Measurements from ENCODE around the gene ARIH1.
"Not testable (repeated sequence)": the region's sequence is repeated elsewhere in the genome, so short reads cannot be mapped to it uniquely, and the experiment has no call there.

Gene ARIH1

GRCh38 chr15:72468103-72468502, 6.0 kb upstream of the ARIH1 start:
- Histone ChIP-seq H3K9me3 (ENCODE audit: control insufficient read depth, low read length) (no peaks in the 10 kb centered on the region), H3K4me1 (ENCODE audit: control insufficient read depth, insufficient read depth, low read length) (peaks cover 6% of the 10 kb centered on the region), H3K36me3 (ENCODE audit: control insufficient read depth, insufficient read depth, low read length, severe bottlenecking) (peaks cover 4% of the 10 kb centered on the region), H3K9ac (ENCODE audit: low read length) (no peak overlapping the region), H3K4me3 (ENCODE audit: low read length) (no peak overlapping the region), H3K27me3 (replicated peaks; ENCODE audit: control insufficient read depth, insufficient read depth, low read length) (no peaks in the 10 kb centered on the region)
- no peak for DNase-seq (ENCODE audit: low read depth)

GRCh38 chr15:72472992-72473610, 1.0 kb upstream of the ARIH1 start:
- H3K9me3 ChIP-seq (ENCODE audit: control insufficient read depth, low read length) = no peaks in the 10 kb centered on the region
- H3K36me3 ChIP-seq (ENCODE audit: control insufficient read depth, insufficient read depth, low read length, severe bottlenecking) = peaks cover 17% of the 10 kb centered on the region
- H3K27me3 ChIP-seq (replicated peaks; ENCODE audit: control insufficient read depth, insufficient read depth, low read length) = no peaks in the 10 kb centered on the region
- peak; percentile 63 for DNase-seq (ENCODE audit: low read depth)
- peak overlapping the region; percentile 89 for H3K4me3 ChIP-seq (ENCODE audit: low read length)
- H3K9ac ChIP-seq (ENCODE audit: low read length) = peak overlapping the region; percentile 100
- peaks cover 30% of the 10 kb centered on the region for H3K4me1 ChIP-seq (ENCODE audit: control insufficient read depth, insufficient read depth, low read length)

- peaks cover 27% of the 10 kb centered on the region for H3K36me3 ChIP-seq (ENCODE audit: control insufficient read depth, insufficient read depth, low read length, severe bottlenecking)
- H3K9me3 ChIP-seq (ENCODE audit: control insufficient read depth, low read length) = no peaks in the 10 kb centered on the region
- H3K4me1 ChIP-seq (ENCODE audit: control insufficient read depth, insufficient read depth, low read length) = peaks cover 35% of the 10 kb centered on the region
- peak overlapping the region; percentile 89 for H3K4me3 ChIP-seq (ENCODE audit: low read length)
- DNase-seq (ENCODE audit: low read depth) = peak; percentile 55
- H3K27me3 ChIP-seq (replicated peaks; ENCODE audit: control insufficient read depth, insufficient read depth, low read length) = no peaks in the 10 kb centered on the region
- H3K9ac ChIP-seq (ENCODE audit: low read length) = peak overlapping the region; percentile 100
These were observed 359 bp downstream of the ARIH1 start for GRCh38 chr15:72474466-72474911.

- peak overlapping the region; percentile 100 for H3K9ac ChIP-seq (ENCODE audit: low read length)
- H3K4me3 ChIP-seq (ENCODE audit: low read length) = peak overlapping the region; percentile 89
- peaks cover 35% of the 10 kb centered on the region for H3K4me1 ChIP-seq (ENCODE audit: control insufficient read depth, insufficient read depth, low read length)
- DNase-seq (ENCODE audit: low read depth) = peak; percentile 80
- no peaks in the 10 kb centered on the region for H3K27me3 ChIP-seq (replicated peaks; ENCODE audit: control insufficient read depth, insufficient read depth, low read length)
- H3K9me3 ChIP-seq (ENCODE audit: control insufficient read depth, low read length) = no peaks in the 10 kb centered on the region
- H3K36me3 ChIP-seq (ENCODE audit: control insufficient read depth, insufficient read depth, low read length, severe bottlenecking) = peaks cover 28% of the 10 kb centered on the region
These were observed 940 bp downstream of the ARIH1 start for GRCh38 chr15:72474912-72475628.

GRCh38 chr15:72475674-72476073, 1.5 kb downstream of the ARIH1 start:
- DNase-seq (ENCODE audit: low read depth) = no peak
- Histone ChIP-seq H3K9me3 (ENCODE audit: control insufficient read depth, low read length) (no peaks in the 10 kb centered on the region), H3K4me3 (ENCODE audit: low read length) (peak overlapping the region; percentile 89), H3K9ac (ENCODE audit: low read length) (peak overlapping the region; percentile 100), H3K4me1 (ENCODE audit: control insufficient read depth, insufficient read depth, low read length) (peaks cover 35% of the 10 kb centered on the region), H3K27me3 (replicated peaks; ENCODE audit: control insufficient read depth, insufficient read depth, low read length) (no peaks in the 10 kb centered on the region), H3K36me3 (ENCODE audit: control insufficient read depth, insufficient read depth, low read length, severe bottlenecking) (peaks cover 28% of the 10 kb centered on the region)

- H3K4me3 ChIP-seq (ENCODE audit: low read length) = peak overlapping the region; percentile 89
- H3K4me1 ChIP-seq (ENCODE audit: control insufficient read depth, insufficient read depth, low read length) = peaks cover 36% of the 10 kb centered on the region
- peak overlapping the region; percentile 100 for H3K9ac ChIP-seq (ENCODE audit: low read length)
- H3K9me3 ChIP-seq (ENCODE audit: control insufficient read depth, low read length); DNase-seq (ENCODE audit: low read depth); H3K27me3 ChIP-seq (replicated peaks; ENCODE audit: control insufficient read depth, insufficient read depth, low read length): not testable (repeated sequence)
- peaks cover 28% of the 10 kb centered on the region for H3K36me3 ChIP-seq (ENCODE audit: control insufficient read depth, insufficient read depth, low read length, severe bottlenecking)
These were observed 2.2 kb downstream of the ARIH1 start for GRCh38 chr15:72476330-72476729.

- H3K4me1 ChIP-seq (ENCODE audit: control insufficient read depth, insufficient read depth, low read length) = peaks cover 27% of the 10 kb centered on the region
- no peaks in the 10 kb centered on the region for H3K9me3 ChIP-seq (ENCODE audit: control insufficient read depth, low read length)
- H3K27me3 ChIP-seq (replicated peaks; ENCODE audit: control insufficient read depth, insufficient read depth, low read length) = no peaks in the 10 kb centered on the region
- peaks cover 24% of the 10 kb centered on the region for H3K36me3 ChIP-seq (ENCODE audit: control insufficient read depth, insufficient read depth, low read length, severe bottlenecking)
- DNase-seq (ENCODE audit: low read depth) = no peak
- H3K4me3 ChIP-seq (ENCODE audit: low read length) = no peak overlapping the region
- no peak overlapping the region for H3K9ac ChIP-seq (ENCODE audit: low read length)
These were observed 7.0 kb downstream of the ARIH1 start for GRCh38 chr15:72481015-72481659.

- Histone ChIP-seq H3K4me3 (ENCODE audit: low read length) (no peak overlapping the region), H3K27me3 (replicated peaks; ENCODE audit: control insufficient read depth, insufficient read depth, low read length) (no peaks in the 10 kb centered on the region), H3K9me3 (ENCODE audit: control insufficient read depth, low read length) (no peaks in the 10 kb centered on the region), H3K9ac (ENCODE audit: low read length) (no peak overlapping the region), H3K4me1 (ENCODE audit: control insufficient read depth, insufficient read depth, low read length) (peaks cover 23% of the 10 kb centered on the region), H3K36me3 (ENCODE audit: control insufficient read depth, insufficient read depth, low read length, severe bottlenecking) (peaks cover 16% of the 10 kb centered on the region)
- DNase-seq (ENCODE audit: low read depth) = no peak
These were observed 8.1 kb downstream of the ARIH1 start for GRCh38 chr15:72482275-72482674.

GRCh38 chr15:72483279-72483678, 9.1 kb downstream of the ARIH1 start:
- DNase-seq (ENCODE audit: low read depth) = no peak
- H3K4me3 ChIP-seq (ENCODE audit: low read length) = no peak overlapping the region

GRCh38 chr15:72486144-72486543, 12.0 kb downstream of the ARIH1 start:
- H3K9me3 ChIP-seq (ENCODE audit: control insufficient read depth, low read length) = no peaks in the 10 kb centered on the region

More at GRCh38 chr15:72483279-72483678, 9.1 kb downstream of the ARIH1 start:
- H3K4me1 ChIP-seq (ENCODE audit: control insufficient read depth, insufficient read depth, low read length) = peaks cover 21% of the 10 kb centered on the region
- no peaks in the 10 kb centered on the region for H3K9me3 ChIP-seq (ENCODE audit: control insufficient read depth, low read length)
- H3K9ac ChIP-seq (ENCODE audit: low read length) = no peak overlapping the region
- H3K27me3 ChIP-seq (replicated peaks; ENCODE audit: control insufficient read depth, insufficient read depth, low read length) = no peaks in the 10 kb centered on the region
- H3K36me3 ChIP-seq (ENCODE audit: control insufficient read depth, insufficient read depth, low read length, severe bottlenecking) = peaks cover 11% of the 10 kb centered on the region

GRCh38 chr15:72487070-72487797, 13.1 kb downstream of the ARIH1 start:
- no peak overlapping the region for H3K4me3 ChIP-seq (ENCODE audit: low read length)
- H3K9me3 ChIP-seq (ENCODE audit: control insufficient read depth, low read length) = no peaks in the 10 kb centered on the region
- H3K27me3 ChIP-seq (replicated peaks; ENCODE audit: control insufficient read depth, insufficient read depth, low read length) = no peaks in the 10 kb centered on the region
- H3K9ac ChIP-seq (ENCODE audit: low read length) = no peak overlapping the region
- peak; percentile 52 for DNase-seq (ENCODE audit: low read depth)
- no peaks in the 10 kb centered on the region for H3K36me3 ChIP-seq (ENCODE audit: control insufficient read depth, insufficient read depth, low read length, severe bottlenecking)
- peaks cover 29% of the 10 kb centered on the region for H3K4me1 ChIP-seq (ENCODE audit: control insufficient read depth, insufficient read depth, low read length)

More at GRCh38 chr15:72486144-72486543, 12.0 kb downstream of the ARIH1 start:
- H3K4me3 ChIP-seq (ENCODE audit: low read length) = no peak overlapping the region
- H3K9ac ChIP-seq (ENCODE audit: low read length) = no peak overlapping the region
- no peaks in the 10 kb centered on the region for H3K27me3 ChIP-seq (replicated peaks; ENCODE audit: control insufficient read depth, insufficient read depth, low read length)
- no peaks in the 10 kb centered on the region for H3K36me3 ChIP-seq (ENCODE audit: control insufficient read depth, insufficient read depth, low read length, severe bottlenecking)
- peaks cover 24% of the 10 kb centered on the region for H3K4me1 ChIP-seq (ENCODE audit: control insufficient read depth, insufficient read depth, low read length)
- DNase-seq (ENCODE audit: low read depth) = no peak
